Measurements from ENCODE around the gene MAD1L1. TPM values are rescaled to one million over a fixed set of nuclear protein-coding genes. Genes with fewer than 3 reads are reported as not detected.

The MAD1L1 gene
- total RNA-seq, 1 donor: 57.9 TPM

DNA sequence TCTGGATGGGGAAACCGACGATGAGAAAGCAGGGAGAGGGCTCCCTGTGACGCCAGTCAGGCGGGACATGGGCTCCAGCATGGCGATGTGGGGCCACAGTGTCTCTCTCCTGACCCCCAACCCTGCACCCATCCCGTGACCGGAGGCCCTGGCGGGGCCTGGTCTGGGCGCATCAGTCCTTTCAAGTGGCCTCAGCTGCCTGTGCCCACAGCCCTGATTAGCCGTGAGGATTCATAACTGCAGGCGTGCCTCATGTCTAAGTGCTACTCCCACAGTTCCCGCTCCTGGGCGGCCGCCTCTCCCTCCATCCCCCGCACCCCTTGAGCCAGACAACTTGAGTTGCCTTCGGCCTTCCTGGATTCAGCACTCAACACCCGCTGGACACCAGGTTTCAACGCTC is 321.9 kb downstream of the MAD1L1 start:
- no peak for DNase-seq (ENCODE audit: low read depth in 2 of 3, low spot score in 2 of 3)

DNA sequence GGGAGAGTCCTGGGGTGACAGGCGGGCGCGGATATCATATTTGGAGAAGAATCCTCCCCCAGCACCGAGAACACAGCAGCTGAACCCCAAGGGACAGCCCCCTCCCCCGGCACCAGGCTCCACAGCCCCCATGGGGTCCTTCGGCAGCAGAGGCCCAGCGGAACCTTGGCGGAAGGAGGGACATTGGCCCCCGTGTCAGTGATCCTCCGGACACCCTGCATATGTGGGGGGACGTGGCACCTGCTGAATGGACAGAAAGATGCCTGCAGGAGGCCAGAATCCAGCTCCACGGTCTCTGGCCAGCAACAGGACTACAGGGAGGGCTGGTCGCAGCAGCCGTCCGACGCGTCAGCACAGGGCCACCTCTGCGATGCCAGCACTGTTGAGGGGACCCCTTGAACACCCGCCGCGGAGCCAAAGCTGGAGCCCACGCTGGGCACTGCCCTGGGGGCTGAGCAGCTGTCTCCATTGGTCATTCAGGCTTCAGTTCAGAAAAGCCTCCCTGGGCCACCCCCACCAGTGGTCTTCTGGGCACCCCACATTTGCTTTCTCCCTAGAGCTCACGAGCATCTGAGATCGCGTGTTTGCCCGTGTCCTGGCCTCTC is 322.6 kb downstream of the MAD1L1 start:
- no peak for DNase-seq (ENCODE audit: low read depth in 2 of 3, low spot score in 2 of 3)

DNA sequence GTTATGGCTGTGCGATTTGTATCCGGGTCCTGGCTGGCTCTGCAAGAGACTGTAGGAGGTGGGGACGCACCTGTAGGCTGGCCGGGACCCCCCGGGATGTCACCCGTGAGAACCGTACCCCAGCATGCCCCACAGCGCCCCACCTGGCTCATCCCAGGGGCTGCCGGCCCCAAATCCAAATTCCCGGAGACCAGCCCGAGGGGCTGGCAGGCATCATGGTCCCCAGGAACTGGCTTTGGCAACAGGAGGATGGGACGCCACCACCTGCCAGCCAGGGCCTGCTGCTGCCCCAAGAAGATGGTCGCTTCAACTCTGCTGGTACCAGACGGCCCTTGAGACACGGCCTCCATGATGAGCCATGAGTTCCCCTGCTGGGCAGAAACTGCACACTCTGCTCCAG is 323.3 kb downstream of the MAD1L1 start:
- no peak for DNase-seq (ENCODE audit: low read depth in 2 of 3, low spot score in 2 of 3)

GRCh38 chr7:1908823-1909420 is 323.8 kb downstream of the MAD1L1 start:
- DNase-seq (ENCODE audit: low read depth in 2 of 3, low spot score in 2 of 3): no peak

DNA sequence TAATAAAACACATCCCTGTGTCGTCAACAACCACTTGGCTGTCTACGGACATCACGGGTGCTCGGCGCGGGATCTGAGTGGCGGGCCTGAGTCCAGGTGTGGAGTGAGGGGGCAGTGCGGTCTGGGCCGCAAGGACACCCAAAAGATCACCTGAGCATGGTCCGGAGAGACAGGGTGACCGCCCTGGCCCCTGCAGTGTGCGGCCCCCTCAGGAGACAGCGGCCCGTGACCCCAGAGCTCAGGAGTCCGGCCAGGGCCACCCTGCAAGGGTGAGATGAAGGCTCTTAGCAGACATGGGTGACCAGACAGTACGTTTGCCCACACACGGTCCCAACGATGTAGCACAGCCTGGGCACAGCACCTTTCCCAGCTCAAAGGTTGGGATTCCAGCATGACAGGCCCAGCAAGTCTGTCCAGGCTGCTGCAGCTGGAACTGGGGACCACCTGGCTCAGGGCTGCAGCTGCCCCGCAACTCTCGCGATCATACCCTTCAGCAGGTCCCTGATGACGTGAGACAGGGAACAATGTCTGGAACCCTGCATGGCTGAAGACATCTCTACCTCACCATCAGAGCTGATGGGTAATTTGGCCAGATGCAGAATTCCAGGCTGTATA is 324.9 kb downstream of the MAD1L1 start:
- no peak for DNase-seq (ENCODE audit: low read depth in 2 of 3, low spot score in 2 of 3)

GRCh38 chr7:1906988-1907745 is 325.6 kb downstream of the MAD1L1 start:
- DNase-seq (ENCODE audit: low read depth in 2 of 3, low spot score in 2 of 3): no peak

GRCh38 chr7:1906087-1906830 is 326.5 kb downstream of the MAD1L1 start:
- DNase-seq (ENCODE audit: low read depth in 2 of 3, low spot score in 2 of 3): no peak

- no peak for DNase-seq (ENCODE audit: low read depth in 2 of 3, low spot score in 2 of 3)
These were observed 330.4 kb downstream of the MAD1L1 start for GRCh38 chr7:1902231-1902855.

DNA sequence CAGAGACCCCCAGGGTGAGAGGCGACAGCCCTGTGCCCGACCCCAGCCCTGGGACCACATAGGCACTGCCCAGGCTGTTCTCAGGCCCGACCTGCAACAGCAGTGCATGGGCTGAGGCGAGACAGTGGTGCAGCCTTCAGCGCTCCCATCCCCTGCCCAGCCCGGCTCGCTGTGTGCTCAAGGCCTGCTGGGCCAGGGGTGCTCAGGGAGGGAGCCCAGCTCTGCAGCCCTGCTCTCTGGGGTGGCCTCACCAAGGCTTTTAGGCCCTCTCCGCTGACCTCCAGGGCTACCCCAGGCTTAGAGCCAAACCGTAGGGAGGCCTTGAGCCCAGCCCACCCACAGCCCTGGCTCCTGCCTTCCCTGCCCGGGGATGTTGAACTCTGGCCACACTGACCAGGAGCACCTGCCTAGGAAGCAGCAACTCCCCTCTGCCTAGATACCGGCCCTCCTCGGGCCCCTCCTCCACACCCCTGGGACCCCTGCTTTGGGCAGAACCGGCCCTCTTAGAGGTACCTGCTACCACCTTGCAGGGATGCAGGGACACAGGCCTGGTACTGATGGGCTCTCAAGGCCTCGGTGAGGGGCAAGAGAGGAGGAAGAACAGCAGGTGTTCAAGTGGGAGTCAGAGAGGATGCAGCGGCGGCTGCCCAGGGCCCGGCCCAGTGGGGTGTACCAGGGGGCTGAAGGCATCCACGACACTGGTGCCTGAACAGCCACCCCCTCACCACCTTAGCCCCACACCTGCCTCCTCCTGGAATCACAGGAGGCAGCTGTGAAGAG is 331.1 kb downstream of the MAD1L1 start:
- no peak for DNase-seq (ENCODE audit: low read depth in 2 of 3, low spot score in 2 of 3)

DNA sequence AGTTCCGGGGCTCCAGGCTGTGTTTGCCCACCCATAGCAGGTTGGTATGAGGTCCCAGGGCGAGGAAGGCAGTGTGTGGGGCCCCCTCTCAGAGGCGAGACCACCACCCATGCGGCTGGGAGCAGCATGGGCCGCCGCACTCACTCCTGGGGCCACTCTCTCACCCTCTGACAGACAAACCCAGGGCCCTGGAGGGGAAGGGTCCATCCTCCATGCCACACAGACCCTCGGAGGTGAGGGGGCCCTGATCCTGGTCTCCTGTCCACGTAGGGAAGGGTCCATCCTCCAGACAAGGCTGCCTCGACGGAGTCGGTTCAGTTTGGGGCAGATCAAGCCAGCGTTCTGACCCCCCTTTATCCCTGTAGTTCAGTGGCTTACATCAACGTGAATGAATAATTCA is 331.9 kb downstream of the MAD1L1 start:
- DNase-seq (ENCODE audit: low read depth in 2 of 3, low spot score in 2 of 3): no peak

DNA sequence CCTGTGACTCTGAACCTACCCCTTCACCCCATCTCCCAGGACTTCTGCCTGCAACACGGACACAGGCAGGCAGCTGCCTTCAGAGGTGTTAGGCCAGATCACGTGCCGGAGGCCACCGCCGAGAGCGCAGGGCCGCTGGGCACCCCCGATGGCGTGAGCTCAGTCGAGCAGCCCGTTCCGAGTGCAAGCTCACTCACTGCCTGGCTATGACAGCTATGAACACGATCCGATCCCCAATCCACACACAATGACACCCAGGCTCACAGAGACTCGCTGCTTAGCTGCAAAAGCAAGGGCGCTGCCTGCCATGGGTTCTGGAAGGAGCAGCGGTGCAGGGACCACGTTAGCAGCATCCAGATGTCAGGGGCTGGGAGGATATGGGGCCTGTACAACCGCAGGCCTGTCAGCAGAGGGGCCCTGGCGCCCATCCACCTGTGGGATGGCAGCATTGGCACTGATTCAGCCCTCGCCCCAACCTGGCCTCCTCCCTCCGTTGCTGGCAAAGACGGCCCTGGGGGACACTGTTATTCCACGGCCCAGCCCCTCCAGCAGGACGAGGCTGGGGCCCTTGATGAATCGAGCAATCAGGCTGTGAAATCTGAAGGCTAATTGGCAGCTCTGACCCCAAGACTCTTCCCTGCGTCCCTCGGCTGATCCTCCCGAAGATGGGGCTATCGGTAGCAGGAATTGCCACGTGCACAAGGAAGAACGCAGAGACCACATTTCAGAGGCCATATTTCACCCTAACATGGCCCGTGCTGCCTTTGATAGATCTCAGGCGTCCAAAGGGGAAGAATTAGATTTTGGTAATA is 332.6 kb downstream of the MAD1L1 start:
- no peak for DNase-seq (ENCODE audit: low read depth in 2 of 3, low spot score in 2 of 3)

GRCh38 chr7:1899196-1899595 is 333.5 kb downstream of the MAD1L1 start:
- no peak for DNase-seq (ENCODE audit: low read depth in 2 of 3, low spot score in 2 of 3)

GRCh38 chr7:1898628-1899185 is 334.0 kb downstream of the MAD1L1 start:
- DNase-seq (ENCODE audit: low read depth in 2 of 3, low spot score in 2 of 3): no peak

DNA sequence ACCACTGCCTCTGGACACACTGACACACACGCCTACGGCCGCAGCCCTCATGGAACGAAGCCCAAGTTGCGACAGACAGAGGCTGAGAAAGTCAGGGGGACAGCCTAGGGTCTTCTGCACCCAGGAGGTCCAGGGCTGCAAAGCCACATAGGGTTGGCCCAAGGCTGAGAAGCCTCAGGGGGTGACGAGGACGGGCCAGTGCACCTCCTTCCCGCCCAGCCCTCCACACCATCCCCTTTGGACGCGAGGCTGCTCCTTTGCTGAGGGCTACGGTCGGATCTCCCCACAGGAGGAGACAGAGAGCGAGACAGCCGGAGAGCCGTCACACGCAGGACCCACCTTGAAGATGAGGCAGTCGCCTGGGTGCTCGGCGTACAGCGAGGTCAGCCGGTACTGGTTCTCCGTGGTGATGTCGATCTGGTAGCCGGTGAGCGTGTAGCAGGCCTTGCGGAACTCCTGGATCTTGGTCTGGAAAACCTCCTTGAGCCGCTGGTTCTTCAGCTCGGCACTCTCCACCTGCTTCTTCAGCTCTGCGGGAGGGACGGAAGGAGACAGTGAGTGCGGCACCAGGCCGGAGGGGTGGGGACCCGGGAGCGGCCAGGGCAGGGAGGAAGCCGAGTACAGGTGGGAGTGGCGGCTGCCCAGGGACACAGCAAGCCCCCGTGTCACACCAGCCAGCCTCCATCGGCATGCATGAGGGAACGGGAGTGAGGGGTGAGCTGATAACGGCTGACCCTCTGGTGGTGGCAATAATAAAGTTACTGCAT is 334.7 kb downstream of the MAD1L1 start:
- no peak for DNase-seq (ENCODE audit: low read depth in 2 of 3, low spot score in 2 of 3)

DNA sequence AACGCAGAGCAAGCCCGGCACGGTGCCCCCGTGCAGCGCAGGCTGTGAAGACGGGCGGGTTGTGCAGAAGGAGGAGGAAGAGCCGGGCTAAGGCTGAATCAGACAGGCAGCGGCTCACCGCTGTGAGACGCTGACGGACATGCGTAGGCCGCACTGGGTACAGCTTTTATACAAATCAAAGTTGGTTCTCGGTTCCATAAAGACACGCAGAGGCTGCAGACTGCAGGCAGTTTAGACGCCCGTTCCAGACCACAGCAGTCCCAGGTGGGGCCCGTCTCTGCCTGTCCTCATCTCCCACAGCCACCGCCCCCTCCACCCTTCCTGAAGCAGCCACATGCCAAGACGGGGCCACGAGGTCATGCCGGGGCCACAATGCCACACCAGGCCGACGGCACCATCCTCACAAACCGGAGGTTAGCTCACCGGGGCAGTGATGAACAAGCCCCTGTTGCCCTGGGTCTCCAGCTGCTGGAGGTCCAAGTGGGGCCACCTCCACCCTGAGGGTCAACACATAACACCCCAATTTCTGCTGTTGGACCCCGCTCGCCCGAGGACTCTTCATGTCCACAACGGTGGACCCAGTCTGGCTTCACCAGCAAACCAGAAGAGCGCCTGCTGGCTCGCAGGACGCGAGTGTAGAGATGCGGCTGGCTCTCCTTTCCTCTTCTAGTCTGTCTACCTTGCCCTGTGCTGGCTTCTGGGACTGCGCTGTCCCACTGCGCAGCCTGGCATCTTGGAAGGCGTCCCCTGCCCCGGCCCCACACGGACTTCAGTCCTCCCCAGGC is 335.5 kb downstream of the MAD1L1 start:
- no peak for DNase-seq (ENCODE audit: low read depth in 2 of 3, low spot score in 2 of 3)

- no peak for DNase-seq (ENCODE audit: low read depth in 2 of 3, low spot score in 2 of 3)
These were observed 336.9 kb downstream of the MAD1L1 start for GRCh38 chr7:1895664-1896515.

Data from hematopoietic multipotent progenitor cell (in vitro differentiated cells).